Transverse colon (tissue), 4 donors: ENCODE measurements around the gene ZFAND6. TPM values are rescaled to one million over a fixed set of nuclear protein-coding genes. Genes with fewer than 3 reads are reported as not detected.

Experiments used
- DNase-seq: peaks from one replicate; pipeline ENCODE4 v3.0.0-alpha.2; 2019
- H3K27ac ChIP-seq, 4 donors: fragments of 200-600 bp; sonication (generic); 2 replicates each; pipeline ENCODE4 v1.5.1; 2016 to 2018; ENCODE audit warnings: inconsistent platforms in 4 of 4
- H3K27me3 ChIP-seq: fragments of 200-600 bp; sonication (generic); 2 replicates; pipeline ENCODE4 v1.5.1; 2017; ENCODE audit warnings: inconsistent platforms
- H3K36me3 ChIP-seq, 4 donors: fragments of 200-600 bp; sonication (generic); 2 replicates each; pipeline ENCODE4 v1.5.1; 2017 to 2019; ENCODE audit warnings: inconsistent platforms in 4 of 4
- H3K4me1 ChIP-seq, 4 donors: fragments of 200-600 bp; sonication (generic); 2 replicates each; pipeline ENCODE4 v1.5.1; 2017 to 2020; ENCODE audit warnings: inconsistent platforms in 4 of 4
- H3K4me3 ChIP-seq, 4 donors: fragments of 200-600 bp; sonication (generic); 1 replicate in 1 of 4; 2 replicates in 3 of 4; pipeline versions ENCODE4 v1.5.1 to v1.6.1; 2017 to 2019; ENCODE audit warnings: inconsistent platforms in 4 of 4
- H3K9me3 ChIP-seq, 2 donors: fragments of 200-600 bp; sonication (generic); 2 replicates each; pipeline ENCODE4 v1.5.1; 2017 to 2019; ENCODE audit warnings: inconsistent platforms in 2 of 2
- EP300 ChIP-seq: sonication (generic); formaldehyde crosslinking; IDR thresholded peaks from one replicate; pipeline ENCODE4 v1.6.1; 2017; ENCODE audit warnings: antibody characterized with exemption, low read depth
- POLR2A ChIP-seq: fragments of 450-650 bp; IDR thresholded peaks from one replicate; pipeline ENCODE4 v1.6.1; 2016; ENCODE audit warnings: antibody characterized with exemption, mild to moderate bottlenecking, moderate library complexity
- POLR2AphosphoS5 ChIP-seq, 3 donors: sonication (generic); formaldehyde crosslinking; IDR thresholded peaks; one replicate each; pipeline ENCODE4 v1.6.1; 2016; ENCODE audit warnings: antibody characterized with exemption in 3 of 3
- WGBS, 2 donors: methylation state at CpG; one replicate each; pipeline ENCODE4 v1.1.5; 2018; ENCODE audit warnings: low coverage in 1 of 2; 5-methylcytosine and 5-hydroxymethylcytosine counted together
- in situ Hi-C, 4 donors: fragments of 200-750 bp; cut with MboI; loops; one replicate each; pipeline versions ENCODE4 v1.15.0 to v1.15.1; 2017; ENCODE audit warnings: low sequenced_read_pairs in 3 of 4, low pct_ligation_motif_present in 1 of 4, low pct_unique_long_range_greater_than_20kb in 1 of 4
- intact Hi-C: fragments of 100-400 bp; cut with DNase I; formaldehyde crosslinking; loops from one replicate; pipeline ENCODE4 v1.15.1; 2023; ENCODE audit warnings: low total_unique reads
- total RNA-seq, 4 donors: library from RNA; depleted of rRNA; stranded (reverse); fragments of >200 nt; gene quantifications; one replicate each; pipeline ENCODE4 v1.1.0, GENCODE V29; 2016
- TF ChIP-seq, protein P1 (sequence below), 5 experiments: fragments of 200-600 bp in 3 of 5; fragments of 450-650 bp in 2 of 5; sonication (generic) in 3 of 5; IDR thresholded peaks; 1 replicate in 2 of 5; 2 replicates in 3 of 5; pipeline ENCODE4 v1.5.1; 2016 to 2017; ENCODE audit warnings: antibody characterized with exemption in 5 of 5, inconsistent platforms in 3 of 5, mild to moderate bottlenecking in 2 of 5, moderate library complexity in 1 of 5

Gene ZFAND6
- total RNA-seq, 4 donors from 2014 or later, result 86.7 to 195 (median 117) TPM

GRCh38 chr15:80052597-80053304 lies 6.7 kb upstream of the ZFAND6 start:
- H3K9me3 ChIP-seq, result no peaks in the 10 kb centered on the region
- no peak overlapping the region for H3K4me3 ChIP-seq
- in situ Hi-C loops (loop anchor here in 2 of 4 donors (25.0 kb wide), 1 partner anchor 110 kb away; the partner anchor contains the start of gene FAH (in 2 of the 2)), intact Hi-C loops (no loop called here)
- H3K27me3 ChIP-seq, result no peaks in the 10 kb centered on the region
- no peak for DNase-seq
- H3K4me1 ChIP-seq, result no peaks in the 10 kb centered on the region
- H3K36me3 ChIP-seq, result no peaks in the 10 kb centered on the region
- TF ChIP-seq, protein P1, sequence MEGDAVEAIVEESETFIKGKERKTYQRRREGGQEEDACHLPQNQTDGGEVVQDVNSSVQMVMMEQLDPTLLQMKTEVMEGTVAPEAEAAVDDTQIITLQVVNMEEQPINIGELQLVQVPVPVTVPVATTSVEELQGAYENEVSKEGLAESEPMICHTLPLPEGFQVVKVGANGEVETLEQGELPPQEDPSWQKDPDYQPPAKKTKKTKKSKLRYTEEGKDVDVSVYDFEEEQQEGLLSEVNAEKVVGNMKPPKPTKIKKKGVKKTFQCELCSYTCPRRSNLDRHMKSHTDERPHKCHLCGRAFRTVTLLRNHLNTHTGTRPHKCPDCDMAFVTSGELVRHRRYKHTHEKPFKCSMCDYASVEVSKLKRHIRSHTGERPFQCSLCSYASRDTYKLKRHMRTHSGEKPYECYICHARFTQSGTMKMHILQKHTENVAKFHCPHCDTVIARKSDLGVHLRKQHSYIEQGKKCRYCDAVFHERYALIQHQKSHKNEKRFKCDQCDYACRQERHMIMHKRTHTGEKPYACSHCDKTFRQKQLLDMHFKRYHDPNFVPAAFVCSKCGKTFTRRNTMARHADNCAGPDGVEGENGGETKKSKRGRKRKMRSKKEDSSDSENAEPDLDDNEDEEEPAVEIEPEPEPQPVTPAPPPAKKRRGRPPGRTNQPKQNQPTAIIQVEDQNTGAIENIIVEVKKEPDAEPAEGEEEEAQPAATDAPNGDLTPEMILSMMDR (IDR thresholded peaks at IDR 0.05), result no peak
- no peak overlapping the region for H3K27ac ChIP-seq
- 73 to 74% methylated on average over 6 of the region's 6 CpGs for WGBS, 2 donors

GRCh38 chr15:80055933-80056332 lies 3.5 kb upstream of the ZFAND6 start:
- in situ Hi-C loops, result loop anchor here in 2 of 4 donors (25.0 kb wide), 1 partner anchor 106 kb away; the partner anchor contains the start of gene FAH (in 2 of the 2)
- Histone ChIP-seq H3K9me3 (no peaks in the 10 kb centered on the region), H3K27ac (no peak overlapping the region), H3K4me3 (no peak overlapping the region), H3K27me3 (no peaks in the 10 kb centered on the region), H3K36me3 (no peaks in the 10 kb centered on the region), H3K4me1 (peaks cover 3 to 14% (median 7%) of the 10 kb centered on the region in 4 donors)
- DNase-seq, result no peak
- 65% methylated on average over 2 of the region's 2 CpGs; no CpG with 5 or more reads in 1 of the 2 donors for whole genome bisulfite sequencing, 2 donors
- no peak for TF ChIP-seq POLR2AphosphoS5 (IDR thresholded peaks at IDR 0.05)
- no peak for TF ChIP-seq EP300
- no peak for TF ChIP-seq POLR2A
- TF ChIP-seq, protein P1 (IDR thresholded peaks at IDR 0.05), result no peak
- intact Hi-C loops, result no loop called here

- intact Hi-C loops, result no loop called here
- no peak for DNase-seq
- Histone ChIP-seq H3K27me3 (no peaks in the 10 kb centered on the region), H3K4me1 (peaks cover 6 to 35% (median 26%) of the 10 kb centered on the region in 4 donors), H3K9me3 (no peaks in the 10 kb centered on the region), H3K36me3 (no peaks in the 10 kb centered on the region), H3K4me3 (no peak overlapping the region), H3K27ac (peak overlapping the region in 1 of 4 donors; percentile 99)
- WGBS, 2 donors, result 57 to 74% methylated on average over 5 to 6 of the region's 6 CpGs
- in situ Hi-C loops, result loop anchor here in 2 of 4 donors (25.0 kb wide), 1 partner anchor 104 kb away; the partner anchor contains the start of gene FAH (in 2 of the 2)
- TF ChIP-seq POLR2A (no peak), EP300 (no peak), POLR2AphosphoS5 (IDR thresholded peaks at IDR 0.05) (no peak)
- TF ChIP-seq, protein P1 (IDR thresholded peaks at IDR 0.05), result no peak
Observed at GRCh38 chr15:80058044-80058443, 1.4 kb upstream of the ZFAND6 start.

DNA sequence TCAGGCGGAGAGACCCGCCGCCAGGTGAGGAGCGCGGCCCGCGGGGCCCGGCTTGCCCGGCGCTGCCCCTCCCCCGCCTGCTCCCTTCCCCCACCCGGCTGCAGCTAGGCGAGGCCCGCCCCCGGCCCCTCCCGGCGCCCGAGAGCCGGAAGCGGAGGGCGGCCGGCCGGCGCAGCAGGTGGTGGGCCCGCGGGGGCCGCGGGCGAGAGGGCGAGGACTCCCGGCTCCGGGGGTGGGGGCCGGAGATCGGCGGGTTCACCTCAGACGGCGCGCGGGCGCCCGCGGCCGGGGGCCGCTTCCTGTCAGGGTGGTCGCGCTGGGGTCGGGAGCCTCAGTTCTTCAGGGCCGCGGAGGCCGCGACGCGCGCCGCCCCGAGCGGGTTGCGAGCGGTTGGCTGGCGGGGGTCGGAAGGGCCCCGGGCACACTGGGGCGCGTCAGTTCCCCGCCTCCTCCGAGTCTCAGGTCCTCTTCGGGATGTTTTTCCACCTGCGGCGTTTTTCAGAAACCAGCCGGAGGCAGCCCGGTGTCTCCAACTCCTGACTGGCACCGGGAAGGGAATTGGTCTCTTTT lies 395 bp downstream of the ZFAND6 start:
- intact Hi-C loops (loop anchor here (10.0 kb wide), 1 partner anchor 95 kb away; the partner anchor contains the start of gene FAH), in situ Hi-C loops (loop anchor here in 2 of 4 donors (25.0 kb wide), 1 partner anchor 102 kb away; the partner anchor contains the start of gene FAH (in 2 of the 2))
- peak overlapping the region; percentile 67 to 99 (median 94) for H3K4me3 ChIP-seq
- no peaks in the 10 kb centered on the region for H3K36me3 ChIP-seq
- H3K27me3 ChIP-seq, result no peaks in the 10 kb centered on the region
- TF ChIP-seq EP300, result no peak
- TF ChIP-seq POLR2AphosphoS5 (IDR thresholded peaks at IDR 0.05), result peak in 1 of 3 donors; percentile 2
- H3K27ac ChIP-seq, result peak overlapping the region; percentile 96 to 99 (median 99)
- WGBS, 2 donors, result 0 to 7% methylated on average over 3 to 10 of the region's 72 CpGs
- H3K9me3 ChIP-seq, result no peaks in the 10 kb centered on the region
- peaks cover 6 to 38% (median 27%) of the 10 kb centered on the region in 4 donors for H3K4me1 ChIP-seq
- DNase-seq, result peak; percentile 48
